Gastrocnemius medialis (tissue), 4 donors: ENCODE measurements around the gene MECP2.

Experiments used
- CTCF ChIP-seq, 5 experiments: fragments of 450-650 bp in 3 of 5; fragments of 200-600 bp in 2 of 5; sonication (generic) in 2 of 5; IDR thresholded peaks in 4 of 5; conservative IDR thresholded peaks in 1 of 5; 1 replicate in 4 of 5; 2 replicates in 1 of 5; pipeline ENCODE4 v1.5.1; 2016 to 2019; ENCODE audit warnings: antibody characterized with exemption in 5 of 5, mild to moderate bottlenecking in 3 of 5, moderate library complexity in 3 of 5
- POLR2A ChIP-seq, 2 donors: fragments of 450-650 bp; IDR thresholded peaks; one replicate each; pipeline ENCODE4 v1.6.1; 2017; ENCODE audit warnings: antibody characterized with exemption in 2 of 2, mild to moderate bottlenecking in 2 of 2, moderate library complexity in 2 of 2

- TF ChIP-seq POLR2A (IDR thresholded peaks at IDR 0.05) (peak; percentile 60 to 71), CTCF (IDR thresholded peaks at IDR 0.05 in 4 of 5, conservative IDR thresholded peaks at IDR 0.05 in 1 of 5) (no peak)
Observed at GRCh38 chrX:153972368-153973126, 125.0 kb downstream of the MECP2 start, which contains the start of gene TMEM187.
